GM18873 (cell line): ENCODE data around the gene MAPRE2.
A peak's percentile ranks its signal among the peaks of the same experiment; 100 is the strongest.

ENCODE experiments used
- ATAC-seq: cut with Tn5 transposase; IDR thresholded peaks from one replicate; pipeline ENCODE4 v1.9.1; 2021; ENCODE audit warnings: mild to moderate bottlenecking, moderate library complexity, moderate number of reproducible peaks; ENCODE audit not compliant: unreplicated experiment, low FRiP score

MAPRE2 gene

DNA sequence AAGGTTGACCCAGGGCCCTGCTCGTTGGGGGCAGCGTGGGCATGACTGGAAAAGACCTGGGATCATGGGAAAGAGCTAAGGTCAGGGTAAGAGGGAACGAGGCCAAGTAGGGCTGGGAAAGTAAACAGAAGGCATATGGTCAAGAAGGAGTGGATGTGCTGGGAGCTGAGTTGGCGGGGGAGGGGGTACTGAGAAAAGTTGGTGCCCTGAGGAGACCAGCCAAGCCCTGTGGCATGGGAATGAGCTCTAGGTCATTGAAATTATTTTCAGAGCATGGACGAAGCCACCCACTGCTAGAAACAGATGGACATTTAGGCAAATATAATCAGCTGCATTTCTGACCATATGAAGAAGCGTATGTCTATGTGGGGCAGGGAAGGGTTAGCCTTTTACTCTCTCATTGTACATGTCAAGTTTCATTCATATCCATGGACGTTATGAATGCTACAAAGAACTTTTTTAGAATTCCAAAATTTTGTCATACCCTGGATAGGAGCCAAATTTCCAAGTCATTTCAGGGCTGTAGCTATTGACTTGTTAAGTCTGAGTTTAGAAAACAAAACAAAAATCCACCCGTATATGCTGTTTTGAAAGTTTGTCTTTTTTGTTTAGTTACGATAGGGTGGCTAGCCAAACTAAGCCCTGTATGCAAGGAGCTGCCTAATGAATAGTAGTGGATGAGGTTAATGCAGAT lies 19.1 kb downstream of the MAPRE2 start:
- ATAC-seq: no peak

DNA sequence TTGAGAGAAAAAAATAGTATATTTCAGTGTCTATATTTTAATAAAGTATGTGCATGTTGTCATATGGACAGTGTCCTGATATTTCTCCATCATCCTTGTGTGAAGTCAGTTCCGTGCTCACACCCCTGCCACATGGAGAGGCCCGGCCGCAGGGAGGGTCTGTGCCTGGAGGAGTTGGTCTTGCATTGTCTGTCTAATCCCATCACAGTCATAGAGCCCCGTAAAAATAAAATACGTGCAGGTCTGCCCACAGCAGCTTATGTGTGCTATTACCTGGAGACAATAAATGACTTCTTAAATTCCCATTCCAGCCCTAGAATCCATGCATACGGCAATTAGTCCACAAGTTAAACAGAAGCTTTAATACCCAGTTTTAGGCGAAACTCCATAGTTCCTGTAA lies 20.1 kb downstream of the MAPRE2 start:
- ATAC-seq: no peak

DNA sequence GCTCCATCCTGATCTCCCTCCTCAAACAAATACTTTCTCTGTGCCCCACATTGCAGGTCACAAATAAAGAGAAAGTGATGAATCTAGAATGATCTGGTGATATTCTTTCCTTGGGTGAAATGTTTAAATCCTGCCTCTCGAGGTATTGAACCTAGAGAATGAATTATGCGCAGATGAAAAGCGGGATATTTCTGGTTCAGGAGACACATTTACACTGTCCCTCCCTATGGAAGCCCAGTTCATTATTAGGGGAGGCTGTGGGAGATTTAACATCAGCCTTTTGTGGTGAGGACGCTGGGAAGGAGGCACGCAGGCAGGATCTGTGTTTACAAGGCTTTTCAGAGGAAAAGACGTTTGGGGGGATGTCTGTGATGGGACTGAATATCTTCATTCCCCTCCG lies 20.6 kb downstream of the MAPRE2 start:
- no peak for ATAC-seq

DNA sequence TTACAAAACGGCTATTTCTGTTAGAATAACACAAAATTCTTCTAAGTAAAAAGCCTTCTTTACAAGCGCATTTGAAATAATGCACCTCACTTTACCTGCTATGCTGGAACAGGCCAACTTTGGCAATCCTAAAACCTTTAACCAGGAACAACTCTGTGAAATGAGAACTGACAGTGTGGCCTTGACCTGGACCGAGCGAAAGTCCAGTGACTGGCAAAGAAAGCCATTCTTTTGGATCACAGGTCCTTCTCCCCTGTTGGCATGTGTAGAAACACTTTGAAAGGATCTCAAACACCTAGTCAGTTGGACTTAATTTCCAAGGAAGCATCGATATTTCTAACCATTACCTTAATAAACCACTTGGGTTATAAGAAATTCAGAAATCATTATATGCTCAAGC lies 21.2 kb downstream of the MAPRE2 start:
- ATAC-seq: no peak

DNA sequence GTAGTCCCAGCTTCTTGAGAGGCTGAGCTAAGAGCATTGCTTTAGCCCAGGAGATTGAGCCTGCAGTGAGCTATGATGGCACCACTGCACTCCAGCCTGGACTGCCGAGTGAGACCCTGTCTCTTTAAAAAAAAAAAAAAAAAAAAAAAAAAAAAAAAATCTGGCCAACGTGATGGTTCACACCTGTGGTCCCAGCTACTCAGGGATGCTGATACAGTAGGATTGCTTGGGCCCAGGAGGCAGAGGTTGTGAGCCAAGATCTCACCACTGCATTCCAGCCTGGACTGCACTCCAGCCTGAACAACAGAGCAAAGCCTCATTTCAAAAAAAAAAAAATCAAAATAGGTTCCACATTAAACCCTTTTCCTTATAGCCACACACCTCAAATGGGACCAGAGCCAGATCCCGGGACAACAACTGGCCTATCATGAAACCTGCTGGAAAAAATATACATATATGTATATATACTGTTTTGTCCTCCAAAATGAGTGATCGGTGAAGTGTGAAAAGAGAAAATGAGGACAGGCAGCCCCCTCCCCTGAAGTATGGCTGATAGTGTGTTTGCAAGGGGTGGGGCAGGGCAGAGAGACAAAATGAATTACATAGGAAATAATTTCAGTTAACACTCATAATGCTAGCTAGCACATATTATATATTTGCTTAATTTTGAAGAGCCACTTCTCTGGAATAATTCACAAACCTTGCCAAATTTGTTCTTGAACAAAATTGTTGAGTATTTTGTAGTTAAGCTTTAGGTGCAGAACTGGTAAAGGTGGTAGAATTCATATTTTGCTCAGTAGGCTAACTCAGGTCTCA lies 22.9 kb downstream of the MAPRE2 start:
- ATAC-seq: no peak

DNA sequence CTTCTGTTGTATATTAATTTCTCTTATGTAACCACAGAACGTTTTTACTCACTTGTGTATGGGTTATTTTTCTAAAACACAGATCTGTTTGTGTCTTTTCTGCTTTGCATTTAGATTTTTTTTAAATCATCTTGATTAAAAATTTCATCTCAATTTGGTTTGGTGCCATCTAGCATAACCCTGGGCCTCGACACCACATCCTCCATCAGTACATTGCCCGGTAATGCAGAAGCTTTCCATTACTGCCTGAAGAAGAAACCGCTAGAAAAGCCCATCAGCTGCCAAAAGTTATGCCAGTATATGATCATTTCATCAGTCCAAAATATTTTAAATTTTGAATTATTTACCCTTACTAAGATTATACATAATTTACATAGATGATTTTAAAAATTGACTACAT lies 26.2 kb downstream of the MAPRE2 start:
- no peak for ATAC-seq

DNA sequence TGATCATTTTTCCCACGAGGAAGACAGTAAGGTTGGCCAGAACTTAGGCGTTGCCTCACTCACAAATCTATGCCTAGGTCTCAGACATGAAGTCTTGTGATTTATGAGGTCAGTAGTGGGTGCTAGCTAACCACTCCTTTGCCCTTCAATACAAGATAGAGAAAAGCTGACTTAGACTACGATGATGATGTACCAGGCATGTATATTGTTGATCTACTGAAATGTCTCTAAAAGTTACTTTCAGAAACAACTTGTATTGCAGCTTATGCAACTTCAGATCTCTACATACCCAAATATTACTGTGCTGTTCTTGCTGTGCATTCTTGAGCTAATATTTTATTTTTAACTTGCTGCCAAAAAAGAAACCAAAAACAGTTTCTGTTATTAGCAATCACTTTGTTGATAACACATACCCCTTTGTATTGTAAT lies 30.6 kb downstream of the MAPRE2 start:
- peak; percentile 63 for ATAC-seq

DNA sequence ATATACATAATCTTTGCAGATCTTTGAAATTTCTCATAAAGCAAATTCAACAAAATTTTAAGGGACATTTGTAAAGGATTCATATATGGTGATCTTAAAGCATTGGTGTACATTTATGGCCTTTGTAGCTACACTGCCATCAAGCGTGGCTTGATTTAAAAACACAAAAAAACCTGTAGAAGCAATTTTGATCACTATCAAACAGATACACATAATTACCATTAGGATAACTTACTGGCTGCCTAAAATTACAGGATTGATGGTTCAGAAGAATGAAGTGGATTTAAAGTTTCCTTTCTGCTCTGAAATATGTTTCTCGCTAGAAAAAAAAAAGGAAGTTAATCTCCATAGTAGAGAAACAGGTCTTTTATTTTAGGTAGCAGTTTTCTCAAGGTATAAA lies 31.4 kb downstream of the MAPRE2 start:
- ATAC-seq: no peak

DNA sequence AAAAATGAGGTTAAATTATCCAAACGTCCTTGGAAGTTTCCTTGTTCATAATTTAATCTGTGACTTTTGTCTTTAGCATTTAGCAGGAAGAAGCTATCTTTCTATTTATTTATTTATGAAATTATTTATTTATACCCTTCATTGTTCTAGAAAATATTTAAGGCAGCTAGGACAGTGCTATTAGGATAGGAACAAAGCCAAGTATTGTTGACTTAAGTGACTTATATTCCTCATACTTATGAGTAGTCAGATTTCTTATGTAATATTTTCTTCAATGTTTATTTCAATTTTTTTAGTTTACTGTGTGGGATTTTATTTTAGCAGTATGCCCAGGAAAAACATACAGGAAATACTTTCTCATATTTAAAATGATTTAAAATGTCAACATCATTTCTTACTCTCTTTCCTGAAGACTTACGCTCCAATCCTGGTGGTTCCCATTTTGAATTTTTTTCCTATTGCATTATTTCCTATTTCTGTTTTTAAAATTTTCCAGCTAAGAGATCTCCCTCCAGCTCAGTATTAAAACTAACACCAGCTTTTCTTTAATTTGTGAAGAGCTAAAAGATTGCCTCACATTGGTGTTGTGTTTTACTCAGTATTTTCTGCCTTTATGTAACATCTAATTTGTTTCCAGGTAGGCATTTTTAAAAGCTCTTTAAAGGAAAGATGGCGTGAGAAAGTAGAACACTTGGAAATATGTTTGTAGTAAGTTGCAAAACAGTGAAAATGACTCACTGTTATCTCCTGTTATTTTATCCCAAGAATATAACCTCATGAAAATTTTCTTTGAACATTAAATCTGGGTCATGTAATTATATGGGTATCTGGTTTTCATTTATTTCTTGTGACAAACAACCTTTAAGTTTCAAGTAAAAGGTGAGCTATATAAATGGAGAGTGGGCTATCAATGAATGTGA lies 32.2 kb downstream of the MAPRE2 start:
- ATAC-seq: no peak

DNA sequence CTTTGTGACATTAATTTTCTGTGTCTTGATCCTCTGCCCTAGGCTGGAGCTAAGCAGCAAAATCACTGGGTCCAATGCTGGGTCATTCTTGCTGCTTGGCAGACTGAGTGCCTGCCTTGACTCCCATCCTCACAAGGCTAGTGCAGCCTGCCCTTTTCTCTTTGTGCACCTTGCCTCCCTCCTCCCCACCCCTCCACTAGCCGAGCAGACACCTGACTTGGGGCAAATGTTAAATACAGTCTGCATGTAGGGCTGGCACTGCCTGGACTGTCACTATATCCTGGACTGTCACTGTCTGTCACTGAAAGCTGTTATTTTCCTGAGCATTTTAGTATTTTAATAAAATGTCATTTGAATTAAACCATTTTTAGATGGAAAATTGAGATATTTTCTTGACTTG lies 33.4 kb downstream of the MAPRE2 start:
- no peak for ATAC-seq

DNA sequence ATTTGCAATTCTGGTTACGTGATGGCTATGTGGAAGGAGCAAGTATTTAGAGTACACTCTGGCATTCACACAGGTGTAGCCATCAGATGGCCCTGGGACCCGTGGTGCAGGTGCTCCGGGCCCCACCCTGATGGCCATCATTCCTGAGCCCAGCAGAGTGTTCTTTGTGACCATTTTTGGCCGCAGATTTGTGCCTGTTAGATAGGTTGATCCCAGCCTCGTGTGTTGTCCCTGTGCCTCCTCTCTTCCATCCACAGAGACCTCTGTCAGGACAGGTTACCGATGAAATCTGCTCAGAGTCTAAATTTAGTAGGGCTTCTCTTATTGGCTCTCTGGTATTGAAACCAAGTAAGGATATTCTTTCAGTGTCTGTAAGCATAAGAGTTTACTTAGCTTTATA lies 33.9 kb downstream of the MAPRE2 start:
- ATAC-seq: no peak

DNA sequence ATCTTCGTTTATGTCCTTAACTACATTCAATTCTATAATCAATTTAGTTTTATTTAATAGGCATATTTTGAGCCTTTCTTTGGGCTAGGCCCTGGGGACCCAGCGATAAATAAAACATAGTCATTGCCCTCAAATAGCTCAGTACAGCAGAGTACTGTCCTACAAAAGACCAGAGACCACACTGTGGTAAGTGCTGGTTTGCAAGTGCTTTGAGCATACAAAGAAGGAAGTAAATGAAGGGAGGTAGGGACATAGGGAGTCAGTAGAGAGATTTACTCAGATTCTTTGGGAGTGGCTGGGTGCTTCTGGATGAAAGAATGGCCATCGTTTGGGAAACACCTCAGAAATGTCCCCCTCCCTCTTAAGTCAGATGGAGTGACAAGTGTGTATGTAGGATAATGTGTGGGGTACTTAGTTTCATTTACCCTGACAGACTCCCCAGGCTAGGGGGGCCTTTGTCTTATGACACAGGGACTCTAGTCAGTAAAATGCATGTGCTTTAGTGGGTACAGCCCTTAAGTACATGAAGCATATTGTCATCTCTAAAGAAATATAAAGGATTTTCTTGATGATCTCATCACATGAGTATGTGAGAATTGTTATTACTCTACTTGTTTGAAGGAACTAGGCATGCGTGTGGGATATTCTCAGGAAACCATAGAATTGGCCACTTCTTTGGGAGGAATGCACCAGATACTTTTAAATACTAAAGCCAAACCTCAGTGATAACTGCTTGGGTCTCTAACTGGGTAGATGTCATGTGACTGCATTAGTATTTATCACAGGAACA lies 35.1 kb downstream of the MAPRE2 start:
- ATAC-seq: no peak

DNA sequence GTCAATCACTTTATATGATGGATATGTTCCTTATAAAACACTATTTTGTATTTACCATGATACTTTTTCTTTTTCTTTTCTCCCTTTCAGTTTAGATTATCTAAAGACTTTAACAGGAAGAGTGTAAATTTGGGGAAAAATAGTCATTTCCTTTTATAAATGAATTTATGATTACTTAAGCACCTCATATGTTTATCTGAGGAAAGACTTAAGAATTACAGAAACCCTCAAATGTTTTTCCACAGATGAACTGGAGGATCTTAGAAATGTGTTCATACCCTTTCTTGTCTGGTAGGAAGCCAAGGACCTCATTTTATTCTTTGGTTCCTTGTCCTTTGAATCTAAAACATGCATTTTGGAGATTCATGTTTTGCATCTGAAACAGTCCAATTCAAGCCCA lies 36.7 kb downstream of the MAPRE2 start:
- ATAC-seq: no peak

DNA sequence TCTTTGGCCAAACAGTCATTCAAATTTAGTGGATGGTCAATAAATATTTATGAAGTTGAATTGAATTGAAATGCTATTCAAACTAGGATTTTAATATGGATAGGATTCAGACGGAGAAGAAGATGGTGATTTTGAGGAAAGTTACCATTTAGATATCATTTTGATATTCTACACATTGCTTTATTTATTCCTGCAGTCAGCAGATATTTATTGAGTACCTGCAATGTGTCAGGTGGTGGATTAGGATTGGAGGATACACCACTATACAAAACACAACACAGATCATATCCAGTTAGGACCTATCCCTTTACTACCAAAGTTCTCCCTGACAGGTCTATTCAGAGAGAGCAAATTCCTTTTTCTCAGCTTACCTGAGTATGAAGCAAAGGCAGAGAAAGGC lies 38.8 kb downstream of the MAPRE2 start:
- no peak for ATAC-seq

DNA sequence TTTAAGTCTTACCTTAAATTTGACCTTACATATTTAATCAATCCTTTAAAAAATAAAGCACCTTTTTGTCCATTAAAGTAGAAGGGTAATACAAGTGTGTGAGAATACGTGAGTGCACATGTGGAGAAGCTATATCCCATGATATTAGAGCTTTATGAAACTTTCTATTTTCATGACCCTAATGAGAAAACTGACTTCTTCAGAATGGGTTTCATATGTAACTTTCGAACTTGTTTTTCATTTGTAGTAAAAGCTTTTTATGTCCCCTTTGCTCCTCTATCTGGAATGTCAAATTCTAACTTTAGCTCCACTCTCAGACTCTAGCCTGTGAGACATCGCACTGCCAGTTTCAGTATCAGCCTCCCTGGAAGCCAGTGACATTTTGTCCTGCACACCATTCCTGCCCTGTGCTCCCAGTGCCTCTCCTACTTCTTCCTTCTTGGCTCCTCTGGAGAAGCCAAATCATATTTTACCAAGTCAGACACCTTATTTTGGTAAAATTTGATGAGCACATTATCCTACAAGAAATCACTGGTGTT lies 42.0 kb downstream of the MAPRE2 start:
- ATAC-seq: no peak

DNA sequence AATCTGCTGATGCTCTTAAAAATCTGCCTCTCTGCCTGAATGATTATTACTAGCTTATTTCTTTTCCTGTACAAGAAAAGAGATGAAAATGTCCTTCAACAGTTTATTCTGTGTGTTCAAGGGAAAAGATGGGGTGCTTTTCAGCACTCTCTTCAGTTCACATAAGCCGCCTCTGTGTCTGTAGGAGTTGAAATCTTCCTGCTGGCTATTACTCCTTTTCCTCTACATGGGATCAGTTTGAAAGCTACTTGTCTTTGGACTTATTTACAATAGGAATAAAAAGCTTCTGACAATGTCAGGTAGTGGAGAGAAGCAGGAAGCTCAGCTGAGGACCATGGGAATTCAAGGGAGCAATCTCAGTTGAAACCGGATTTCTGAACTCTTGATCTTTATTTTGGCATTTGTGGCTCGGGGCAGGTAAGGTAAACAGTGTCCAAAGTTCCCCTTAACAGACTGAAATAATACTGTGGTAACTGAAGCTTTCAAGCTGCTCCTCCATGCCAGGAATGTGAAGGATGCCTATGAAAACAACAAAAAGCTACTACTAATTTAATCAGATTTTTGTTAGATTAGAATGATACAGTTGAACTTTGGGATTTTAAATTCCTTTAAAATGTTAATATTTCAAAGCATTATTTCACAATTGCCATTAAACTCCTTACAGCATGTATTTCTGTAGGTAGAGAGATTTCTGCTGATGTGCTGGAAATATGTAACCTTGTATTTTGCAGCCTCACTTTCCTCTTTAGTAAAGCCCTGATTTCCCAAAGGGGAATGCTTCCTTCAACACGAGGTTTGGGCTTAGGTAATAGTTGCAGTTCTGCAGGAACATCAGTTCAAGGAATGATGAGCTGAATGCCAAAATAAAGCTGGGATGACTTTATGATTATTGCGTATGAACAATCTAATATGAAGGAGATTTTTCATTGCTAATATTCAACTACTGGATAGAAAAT lies 43.6 kb downstream of the MAPRE2 start:
- ATAC-seq: no peak

DNA sequence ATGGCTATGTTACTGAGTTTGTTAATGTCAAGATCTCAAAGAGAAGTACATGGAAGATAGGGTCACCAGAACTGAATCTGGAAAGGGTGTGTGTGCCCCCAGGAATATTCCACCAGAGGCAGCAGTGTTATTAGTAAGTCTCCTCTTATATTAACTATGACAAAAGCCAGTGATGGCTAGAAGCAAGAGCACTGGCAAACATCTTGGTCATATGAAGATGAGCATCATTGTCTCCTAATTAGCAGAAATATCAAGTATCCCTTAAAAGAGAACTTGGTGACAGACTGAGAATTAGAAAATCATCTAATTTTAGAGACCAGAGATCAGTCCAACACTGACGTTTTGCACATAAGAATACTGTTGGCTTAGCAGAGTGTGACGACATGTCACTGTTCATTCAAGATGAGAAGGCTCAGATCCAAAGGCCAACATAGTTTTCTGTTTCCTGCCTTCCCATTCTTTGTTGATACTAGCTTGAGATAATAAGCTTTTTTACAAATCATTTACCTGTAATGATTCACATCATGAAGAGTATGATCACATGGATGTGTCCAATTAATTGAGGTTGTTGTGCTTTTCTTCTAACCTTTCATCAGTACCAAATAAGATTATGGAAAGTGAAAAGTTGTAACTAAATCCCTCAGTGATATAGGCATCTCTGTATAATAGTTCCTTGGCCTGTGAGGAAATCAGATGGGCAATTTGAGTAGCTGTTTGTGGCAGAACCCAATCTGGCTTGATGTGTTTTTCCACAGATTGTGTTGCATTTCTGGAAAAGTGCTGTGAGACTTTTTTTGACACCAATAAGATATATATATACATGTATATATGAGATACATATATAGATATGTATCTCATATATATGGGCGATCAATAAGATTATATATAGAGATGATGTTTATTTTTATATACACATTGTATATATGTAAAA lies 44.5 kb downstream of the MAPRE2 start:
- no peak for ATAC-seq

DNA sequence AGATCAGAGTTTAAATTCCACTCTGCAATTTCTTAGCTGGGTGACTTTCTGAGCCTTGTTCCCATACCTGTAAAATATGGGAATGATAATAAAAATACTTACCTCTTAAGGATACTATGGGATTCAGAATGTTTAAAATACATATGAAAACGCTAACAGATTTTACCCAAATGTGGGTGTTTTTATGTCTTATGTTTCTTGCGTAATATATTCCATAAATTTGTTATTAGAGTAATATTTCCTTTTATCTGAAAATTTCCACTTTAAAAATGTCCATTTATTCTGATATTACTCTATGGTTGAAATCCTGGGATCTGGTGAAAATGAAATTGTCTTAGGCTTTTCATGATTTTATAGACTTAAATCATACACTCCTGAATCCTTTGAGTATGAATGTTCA lies 45.5 kb downstream of the MAPRE2 start:
- no peak for ATAC-seq
